GM21381 (cell line): ENCODE data around the gene CELF4.

Source experiments
- ATAC-seq: cut with Tn5 transposase; IDR thresholded peaks from one replicate; pipeline ENCODE4 v1.9.1; 2021; ENCODE audit warnings: mild to moderate bottlenecking, moderate library complexity; ENCODE audit not compliant: unreplicated experiment

The CELF4 gene

GRCh38 chr18:37447962-37448888, 117.4 kb downstream of the CELF4 start:
- no peak for ATAC-seq

GRCh38 chr18:37445836-37446235, 119.8 kb downstream of the CELF4 start:
- ATAC-seq: no peak

GRCh38 chr18:37445368-37445767, 120.2 kb downstream of the CELF4 start:
- no peak for ATAC-seq

GRCh38 chr18:37443325-37444055, 122.1 kb downstream of the CELF4 start:
- ATAC-seq: no peak

GRCh38 chr18:37442477-37442876, 123.1 kb downstream of the CELF4 start:
- ATAC-seq: no peak

GRCh38 chr18:37441821-37442220, 123.8 kb downstream of the CELF4 start:
- no peak for ATAC-seq

- no peak for ATAC-seq
Measured at GRCh38 chr18:37440206-37440605, 125.4 kb downstream of the CELF4 start.

- no peak for ATAC-seq
Measured at GRCh38 chr18:37438417-37439180, 127.0 kb downstream of the CELF4 start.

- no peak for ATAC-seq
Measured at GRCh38 chr18:37435996-37436395, 129.6 kb downstream of the CELF4 start.

- no peak for ATAC-seq
Measured at GRCh38 chr18:37435150-37435867, 130.3 kb downstream of the CELF4 start.

- ATAC-seq: no peak
Measured at GRCh38 chr18:37434161-37434860, 131.3 kb downstream of the CELF4 start.

- no peak for ATAC-seq
Measured at GRCh38 chr18:37432436-37433195, 133.0 kb downstream of the CELF4 start.

GRCh38 chr18:37430357-37431076, 135.1 kb downstream of the CELF4 start:
- no peak for ATAC-seq

GRCh38 chr18:37429791-37430190, 135.8 kb downstream of the CELF4 start:
- no peak for ATAC-seq

GRCh38 chr18:37428288-37428974, 137.2 kb downstream of the CELF4 start:
- no peak for ATAC-seq

- no peak for ATAC-seq
Measured at GRCh38 chr18:37426586-37426985, 139.0 kb downstream of the CELF4 start.

- no peak for ATAC-seq
Measured at GRCh38 chr18:37425222-37425621, 140.4 kb downstream of the CELF4 start.

- no peak for ATAC-seq
Measured at GRCh38 chr18:37424507-37424906, 141.1 kb downstream of the CELF4 start.
